ENCODE data around the gene CDC26.

GRCh38 chr9:113269871-113270270, 5.5 kb downstream of the CDC26 start:
- TF ChIP-seq, protein P1, sequence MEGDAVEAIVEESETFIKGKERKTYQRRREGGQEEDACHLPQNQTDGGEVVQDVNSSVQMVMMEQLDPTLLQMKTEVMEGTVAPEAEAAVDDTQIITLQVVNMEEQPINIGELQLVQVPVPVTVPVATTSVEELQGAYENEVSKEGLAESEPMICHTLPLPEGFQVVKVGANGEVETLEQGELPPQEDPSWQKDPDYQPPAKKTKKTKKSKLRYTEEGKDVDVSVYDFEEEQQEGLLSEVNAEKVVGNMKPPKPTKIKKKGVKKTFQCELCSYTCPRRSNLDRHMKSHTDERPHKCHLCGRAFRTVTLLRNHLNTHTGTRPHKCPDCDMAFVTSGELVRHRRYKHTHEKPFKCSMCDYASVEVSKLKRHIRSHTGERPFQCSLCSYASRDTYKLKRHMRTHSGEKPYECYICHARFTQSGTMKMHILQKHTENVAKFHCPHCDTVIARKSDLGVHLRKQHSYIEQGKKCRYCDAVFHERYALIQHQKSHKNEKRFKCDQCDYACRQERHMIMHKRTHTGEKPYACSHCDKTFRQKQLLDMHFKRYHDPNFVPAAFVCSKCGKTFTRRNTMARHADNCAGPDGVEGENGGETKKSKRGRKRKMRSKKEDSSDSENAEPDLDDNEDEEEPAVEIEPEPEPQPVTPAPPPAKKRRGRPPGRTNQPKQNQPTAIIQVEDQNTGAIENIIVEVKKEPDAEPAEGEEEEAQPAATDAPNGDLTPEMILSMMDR (IDR thresholded peaks at IDR 0.05), result no peak
- TF ChIP-seq POLR2A (IDR thresholded peaks at IDR 0.05), result no peak

Measured in testis (tissue), 2 donors.